Caco-2 (cell line): ENCODE measurements around the gene AXIN1. TPM values are rescaled to one million over a fixed set of nuclear protein-coding genes. Genes with fewer than 3 reads are reported as not detected.

Experiments used
- BruUV-seq: library from RNA; stranded (reverse); fragments of 400-500 nt; replicated peaks from 2 replicates; lab custom pipeline; 2021; lab: Mats Ljungman, UMichigan
- CTCF ChIA-PET: fragments of 300-600 bp; sonication (Branson Sonifier 250); formaldehyde crosslinking; loops from one replicate; lab custom pipeline; 2022; ENCODE audit warnings: antibody characterized with exemption; lab: Charles Lee
- POLR2A ChIA-PET: fragments of 300-600 bp; sonication (Branson Sonifier 250); formaldehyde crosslinking; loops from one replicate; lab custom pipeline; 2022; ENCODE audit warnings: antibody characterized with exemption; lab: Charles Lee
- DNase-seq, 2 experiments: peaks; one replicate each; pipeline versions ENCODE4 v3.0.0 to v3.0.0-alpha.2; 2020 to 2022
- H3K27me3 ChIP-seq: replicated peaks from 2 replicates; pipeline ENCODE4 v1.6.0; 2011; ENCODE audit warnings: low read length; ENCODE audit not compliant: control insufficient read depth, insufficient read depth
- H3K36me3 ChIP-seq: 2 replicates; pipeline ENCODE4 v1.5.1; 2011; ENCODE audit warnings: low read length; ENCODE audit not compliant: control insufficient read depth, insufficient read depth
- H3K4me1 ChIP-seq: fragments of 250-450 bp; sonication (Bioruptor Pico); 2 replicates; pipeline ENCODE4 v1.5.1; 2020; ENCODE audit warnings: mild to moderate bottlenecking
- H3K4me3 ChIP-seq: 2 replicates; pipeline ENCODE4 v1.5.1; 2011; ENCODE audit warnings: low read depth, mild to moderate bottlenecking, control low read depth, low read length
- H3K9me3 ChIP-seq: fragments of 250-450 bp; sonication (Bioruptor Pico); 2 replicates; pipeline ENCODE4 v1.5.1; 2020; ENCODE audit warnings: mild to moderate bottlenecking, moderate library complexity
- H3K27ac Mint-ChIP-seq: one replicate; pipeline ENCODE4 v1.8.0; 2022; ENCODE audit warnings: mixed read lengths; ENCODE audit not compliant: unreplicated experiment
- H3K27me3 Mint-ChIP-seq: one replicate; pipeline ENCODE4 v1.8.0; 2022; ENCODE audit warnings: mixed read lengths; ENCODE audit not compliant: insufficient read depth, unreplicated experiment
- H3K36me3 Mint-ChIP-seq: one replicate; pipeline ENCODE4 v1.8.0; 2022; ENCODE audit warnings: mild to moderate bottlenecking, mixed read lengths; ENCODE audit not compliant: insufficient read depth, unreplicated experiment
- H3K4me1 Mint-ChIP-seq: one replicate; pipeline ENCODE4 v1.8.0; 2022; ENCODE audit warnings: low read depth, mixed read lengths; ENCODE audit not compliant: unreplicated experiment
- H3K4me3 Mint-ChIP-seq: one replicate; pipeline ENCODE4 v1.8.0; 2022; ENCODE audit warnings: mild to moderate bottlenecking, moderate library complexity, mixed read lengths; ENCODE audit not compliant: unreplicated experiment
- H3K9me3 Mint-ChIP-seq: one replicate; pipeline ENCODE4 v1.8.0; 2022; ENCODE audit warnings: mixed read lengths; ENCODE audit not compliant: unreplicated experiment
- intact Hi-C: fragments of 100-400 bp; cut with micrococcal nuclease; formaldehyde crosslinking; loops from one replicate; pipeline ENCODE4 v1.10.0; 2022; ENCODE audit not compliant: unreplicated experiment
- total RNA-seq: library from RNA; stranded (reverse); gene quantifications from 2 replicates; pipeline ENCODE4 v1.2.3, GENCODE V29; 2022
- TF ChIP-seq, protein P1 (sequence below), 2 experiments: fragments of 200-600 bp in 1 of 2; IDR thresholded peaks; 1 replicate in 1 of 2; 2 replicates in 1 of 2; pipeline versions ENCODE4 v1.5.1 to v1.8.0; 2011 to 2022; ENCODE audit warnings: antibody characterized with exemption in 1 of 2, control low read depth in 1 of 2, inconsistent platforms in 1 of 2, low read depth in 1 of 2, low read length in 1 of 2, mild to moderate bottlenecking in 1 of 2, moderate library complexity in 1 of 2; ENCODE audit not compliant: insufficient read depth in 1 of 2, severe bottlenecking in 1 of 2, unreplicated experiment in 1 of 2

Gene AXIN1
- total RNA-seq, 1 experiment from 2014 or later: 34.5 TPM

GRCh38 chr16:370979-371514, 18.5 kb upstream of the AXIN1 start:
- Histone ChIP-seq H3K27me3 (no peaks in the 10 kb centered on the region), H3K36me3 (peaks cover 2% of the 10 kb centered on the region), H3K4me1 (no peaks in the 10 kb centered on the region), H3K4me3 (peak overlapping the region; percentile 23; the same call in 1 of the 2 replicates), H3K9me3 (no peaks in the 10 kb centered on the region)
- no peaks in the 10 kb centered on the region for H3K9me3 Mint-ChIP-seq
- H3K36me3 Mint-ChIP-seq: peaks cover 45% of the 10 kb centered on the region
- BruUV-seq: no TSS peak
- no peak for DNase-seq
- POLR2A ChIA-PET: interaction anchor here (0.6 to 0.8 kb wide), 3 partner anchors 18 to 1121 kb away, joined by 5 read pairs; no protein-coding TSS in a partner anchor
- CTCF ChIA-PET: interaction anchor here (0.8 to 1.4 kb wide), 4 partner anchors 9 to 264 kb away, joined by 3 to 6 read pairs (median 4); partner anchors contain the start of gene AXIN1
- TF ChIP-seq, protein P1, sequence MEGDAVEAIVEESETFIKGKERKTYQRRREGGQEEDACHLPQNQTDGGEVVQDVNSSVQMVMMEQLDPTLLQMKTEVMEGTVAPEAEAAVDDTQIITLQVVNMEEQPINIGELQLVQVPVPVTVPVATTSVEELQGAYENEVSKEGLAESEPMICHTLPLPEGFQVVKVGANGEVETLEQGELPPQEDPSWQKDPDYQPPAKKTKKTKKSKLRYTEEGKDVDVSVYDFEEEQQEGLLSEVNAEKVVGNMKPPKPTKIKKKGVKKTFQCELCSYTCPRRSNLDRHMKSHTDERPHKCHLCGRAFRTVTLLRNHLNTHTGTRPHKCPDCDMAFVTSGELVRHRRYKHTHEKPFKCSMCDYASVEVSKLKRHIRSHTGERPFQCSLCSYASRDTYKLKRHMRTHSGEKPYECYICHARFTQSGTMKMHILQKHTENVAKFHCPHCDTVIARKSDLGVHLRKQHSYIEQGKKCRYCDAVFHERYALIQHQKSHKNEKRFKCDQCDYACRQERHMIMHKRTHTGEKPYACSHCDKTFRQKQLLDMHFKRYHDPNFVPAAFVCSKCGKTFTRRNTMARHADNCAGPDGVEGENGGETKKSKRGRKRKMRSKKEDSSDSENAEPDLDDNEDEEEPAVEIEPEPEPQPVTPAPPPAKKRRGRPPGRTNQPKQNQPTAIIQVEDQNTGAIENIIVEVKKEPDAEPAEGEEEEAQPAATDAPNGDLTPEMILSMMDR (IDR thresholded peaks at IDR 0.05; ENCODE audit: insufficient read depth in 1 of 2, low read depth in 1 of 2, low read length in 1 of 2, severe bottlenecking in 1 of 2, unreplicated experiment in 1 of 2): no peak
- no peaks in the 10 kb centered on the region for H3K4me1 Mint-ChIP-seq
- intact Hi-C loops: no loop called here
- H3K27me3 Mint-ChIP-seq: no peaks in the 10 kb centered on the region
- peak overlapping the region; percentile 96 for H3K27ac Mint-ChIP-seq
- peak overlapping the region; percentile 91 for H3K4me3 Mint-ChIP-seq

- peak within 1 kb of the TSS; percentile 96 for H3K27ac Mint-ChIP-seq
- Histone ChIP-seq H3K27me3 (no peaks in the 10 kb centered on the region), H3K4me3 (peak within 1 kb of the TSS; percentile 38), H3K9me3 (no peaks in the 10 kb centered on the region), H3K4me1 (no peaks in the 10 kb centered on the region), H3K36me3 (peaks cover 2% of the 10 kb centered on the region)
- peaks cover 42% of the 10 kb centered on the region for H3K36me3 Mint-ChIP-seq
- no peaks in the 10 kb centered on the region for H3K27me3 Mint-ChIP-seq
- no peaks in the 10 kb centered on the region for H3K9me3 Mint-ChIP-seq
- intact Hi-C loops: no loop called here
- H3K4me3 Mint-ChIP-seq: peak within 1 kb of the TSS; percentile 91
- ChIA-PET CTCF (interaction anchor here (0.8 to 1.4 kb wide), 4 partner anchors 8 to 263 kb away, joined by 3 to 6 read pairs (median 4); partner anchors contain the start of gene AXIN1), POLR2A (interaction anchor here (0.5 to 0.8 kb wide), 4 partner anchors 17 to 1122 kb away, joined by 3 to 5 read pairs (median 4); no protein-coding TSS in a partner anchor)
- DNase-seq: peak; percentile 92 to 93
- TF ChIP-seq, protein P1 (IDR thresholded peaks at IDR 0.05; ENCODE audit: insufficient read depth in 1 of 2, low read depth in 1 of 2, low read length in 1 of 2, severe bottlenecking in 1 of 2, unreplicated experiment in 1 of 2): no peak
- BruUV-seq: no TSS peak
- no peaks in the 10 kb centered on the region for H3K4me1 Mint-ChIP-seq
Measured at GRCh38 chr16:370443-370842, 17.9 kb upstream of the AXIN1 start, which contains the start of gene MRPL28. TSS of gene MRPL28 (minus strand) at chr16:370538. CDS start at chr16:370218, 320 bp downstream.

GRCh38 chr16:369866-370436, 17.4 kb upstream of the AXIN1 start:
- peaks cover 42% of the 10 kb centered on the region for H3K36me3 Mint-ChIP-seq
- Histone ChIP-seq H3K9me3 (no peaks in the 10 kb centered on the region), H3K36me3 (peaks cover 2% of the 10 kb centered on the region), H3K4me1 (no peaks in the 10 kb centered on the region), H3K27me3 (no peaks in the 10 kb centered on the region), H3K4me3 (peak overlapping the region; percentile 38)
- TF ChIP-seq, protein P1 (IDR thresholded peaks at IDR 0.05; ENCODE audit: insufficient read depth in 1 of 2, low read depth in 1 of 2, low read length in 1 of 2, severe bottlenecking in 1 of 2, unreplicated experiment in 1 of 2): no peak
- peak overlapping the region; percentile 96 for H3K27ac Mint-ChIP-seq
- H3K4me1 Mint-ChIP-seq: no peaks in the 10 kb centered on the region
- no TSS peak for BruUV-seq
- intact Hi-C loops: no loop called here
- H3K27me3 Mint-ChIP-seq: no peaks in the 10 kb centered on the region
- POLR2A ChIA-PET: interaction anchor here (0.5 to 0.8 kb wide), 3 partner anchors 17 to 1123 kb away, joined by 3 to 5 read pairs (median 3); no protein-coding TSS in a partner anchor
- H3K4me3 Mint-ChIP-seq: peak overlapping the region; percentile 91
- H3K9me3 Mint-ChIP-seq: no peaks in the 10 kb centered on the region
- no peak for DNase-seq
- CTCF ChIA-PET: interaction anchor here (1.0 to 1.4 kb wide), 2 partner anchors 8 to 17 kb away, joined by 4 to 6 read pairs; partner anchors contain the start of gene AXIN1
